HG03442 (cell line): ENCODE results near the gene ASCL2.

Experiments used
- ATAC-seq: cut with Tn5 transposase; IDR thresholded peaks from one replicate; pipeline ENCODE4 v1.9.1; 2021; ENCODE audit warnings: mild to moderate bottlenecking, moderate library complexity; ENCODE audit not compliant: unreplicated experiment

Gene ASCL2

DNA sequence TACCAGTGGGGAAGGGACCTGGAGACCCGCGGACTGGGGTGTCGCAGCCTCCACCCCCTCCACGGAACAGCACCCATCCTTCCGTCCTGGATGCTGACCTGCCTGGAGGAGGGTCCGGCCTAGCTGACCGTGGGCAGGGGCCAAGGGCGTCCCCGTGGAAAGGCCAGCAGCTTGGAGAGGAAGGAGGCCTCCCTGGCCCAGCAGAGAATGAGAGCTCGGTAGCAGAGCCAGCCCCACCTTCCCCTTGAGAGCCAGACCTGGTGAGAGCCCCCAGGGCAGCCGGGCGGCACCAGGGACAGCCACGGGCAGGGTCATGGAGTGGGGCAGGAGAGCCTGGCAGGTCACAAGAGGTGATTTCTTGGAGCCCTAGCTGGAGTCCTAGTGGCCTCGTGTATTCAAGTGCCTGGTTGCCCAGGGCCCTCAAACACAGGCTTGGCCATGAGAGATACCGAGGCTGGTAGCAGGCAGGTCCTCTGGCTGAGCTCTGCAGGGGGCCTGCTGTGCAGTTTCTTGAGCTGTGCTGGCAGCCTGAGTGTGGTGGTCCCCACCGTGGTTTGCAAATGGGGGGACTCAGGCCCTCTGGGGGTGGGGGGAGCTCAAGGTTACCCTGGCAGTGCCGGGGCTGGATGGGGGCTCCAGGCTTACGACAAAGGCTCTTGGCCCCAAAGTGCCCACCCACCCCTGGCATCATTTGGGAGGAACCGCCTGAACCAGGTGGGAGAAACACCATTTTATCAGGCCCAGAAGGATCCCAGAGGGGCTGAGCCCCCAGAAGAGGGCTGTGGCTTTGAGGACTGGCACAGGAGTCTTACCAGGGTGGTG, 39.1 kb upstream of the ASCL2 start:
- no peak for ATAC-seq

DNA sequence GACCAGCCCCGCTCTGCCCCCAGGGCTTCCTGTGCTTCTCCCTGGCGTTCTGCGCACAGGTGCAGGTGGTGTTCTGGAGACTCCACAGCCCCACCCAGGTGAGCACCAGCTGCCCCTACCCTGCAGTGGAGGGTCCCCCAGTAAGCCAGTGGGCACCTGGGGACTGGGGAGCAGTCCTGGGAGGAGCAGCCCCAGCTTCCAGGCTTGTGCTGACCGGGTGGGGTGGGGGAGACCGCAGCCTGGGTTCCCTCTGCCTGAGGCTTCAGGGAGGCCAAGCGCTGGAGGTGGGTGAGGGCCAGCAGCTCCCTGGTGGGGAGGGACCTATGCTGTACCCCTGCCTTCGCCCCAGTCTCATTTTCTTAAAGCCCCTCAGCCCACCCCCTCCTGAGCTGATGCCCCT, 38.3 kb upstream of the ASCL2 start:
- ATAC-seq, result no peak

DNA sequence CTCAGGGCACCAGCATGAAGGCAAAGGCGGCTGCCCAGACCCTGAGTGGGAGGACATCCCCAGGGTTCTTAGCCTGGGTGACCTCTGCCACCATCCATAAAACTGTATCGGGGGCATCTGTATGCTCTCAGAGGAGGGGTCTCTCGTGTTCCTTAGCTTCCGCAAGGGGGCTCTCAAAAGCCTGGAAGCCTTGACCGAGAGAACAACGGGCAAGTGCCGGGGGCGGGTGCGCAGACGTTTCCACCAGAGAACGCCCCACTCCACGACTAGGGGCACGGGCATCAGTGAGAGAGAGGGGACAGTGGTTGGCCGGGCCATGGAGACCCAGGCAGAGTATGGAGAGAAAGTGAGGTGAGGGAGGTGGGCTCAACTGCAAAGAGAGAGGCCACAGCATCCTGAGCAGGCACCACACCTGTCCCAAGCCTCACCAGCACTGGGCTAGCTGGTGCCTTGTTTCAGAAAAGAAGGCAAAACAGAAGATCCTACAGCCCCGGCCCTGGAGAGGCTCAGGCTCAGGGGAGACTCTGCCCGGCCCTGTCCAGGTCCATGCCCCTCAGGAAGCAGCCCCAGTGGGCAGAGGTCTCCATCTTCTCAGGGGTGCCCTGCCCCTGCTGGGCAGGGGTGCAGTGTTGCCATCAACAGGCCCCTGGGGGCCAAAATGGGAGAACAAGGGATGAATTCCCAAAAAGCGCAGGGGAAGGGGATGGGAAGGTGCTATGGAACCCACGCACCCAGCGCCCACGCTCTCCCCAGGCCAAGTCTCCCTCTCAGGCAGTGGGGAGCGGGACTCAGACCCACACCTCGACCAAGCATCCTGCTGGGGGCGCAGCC, 37.3 kb upstream of the ASCL2 start:
- ATAC-seq, result no peak

DNA sequence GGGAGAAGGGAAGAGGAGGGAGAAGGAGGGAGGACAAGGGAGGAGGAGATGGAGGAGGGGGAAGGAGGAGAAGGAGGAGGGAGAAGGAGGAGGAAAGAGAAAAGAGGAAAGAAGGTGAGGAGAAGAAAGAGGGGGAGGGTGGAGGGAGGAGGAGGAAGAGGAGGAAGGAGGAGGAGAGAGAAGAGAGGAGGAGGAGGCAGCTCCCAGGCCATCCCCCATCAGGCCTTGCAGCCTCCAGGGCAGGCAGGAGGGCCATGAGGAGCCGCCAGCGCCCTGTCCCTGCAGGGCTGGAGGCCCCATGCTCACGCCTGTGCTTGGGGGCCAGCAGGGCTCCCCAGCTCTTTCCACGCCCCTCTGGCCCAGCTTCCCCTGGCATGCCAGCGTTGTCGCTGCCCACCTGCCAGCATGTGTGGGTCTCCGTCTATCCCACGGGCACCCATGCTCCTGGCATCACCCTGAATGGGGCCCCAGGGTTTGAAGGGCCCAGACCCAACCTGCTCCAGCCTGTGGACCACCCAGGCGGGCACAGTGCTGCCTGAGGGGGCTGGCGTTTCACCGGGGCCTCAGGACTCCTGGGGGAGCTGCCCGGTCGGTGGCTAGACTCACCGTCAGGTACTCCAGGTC, 36.6 kb upstream of the ASCL2 start:
- no peak for ATAC-seq

DNA sequence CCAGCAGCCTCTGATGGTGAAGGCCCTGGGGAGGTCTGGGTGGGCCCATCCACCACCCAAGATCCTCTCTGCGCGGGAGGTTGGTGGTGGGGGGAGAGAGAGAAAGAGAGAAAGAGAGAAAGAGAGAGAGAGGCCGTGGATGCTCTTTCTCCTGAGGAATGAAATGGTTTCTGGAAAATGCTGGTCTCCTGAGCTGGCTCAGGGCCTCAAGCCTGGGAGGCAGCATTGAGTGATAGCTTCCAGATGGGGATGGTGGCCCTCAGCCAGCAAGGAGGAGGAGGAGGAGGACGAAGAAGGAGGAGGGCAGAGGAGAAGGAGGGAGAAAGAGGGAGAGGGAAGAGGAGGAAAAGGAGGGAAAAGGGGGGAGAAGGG, 36.0 kb upstream of the ASCL2 start:
- no peak for ATAC-seq

DNA sequence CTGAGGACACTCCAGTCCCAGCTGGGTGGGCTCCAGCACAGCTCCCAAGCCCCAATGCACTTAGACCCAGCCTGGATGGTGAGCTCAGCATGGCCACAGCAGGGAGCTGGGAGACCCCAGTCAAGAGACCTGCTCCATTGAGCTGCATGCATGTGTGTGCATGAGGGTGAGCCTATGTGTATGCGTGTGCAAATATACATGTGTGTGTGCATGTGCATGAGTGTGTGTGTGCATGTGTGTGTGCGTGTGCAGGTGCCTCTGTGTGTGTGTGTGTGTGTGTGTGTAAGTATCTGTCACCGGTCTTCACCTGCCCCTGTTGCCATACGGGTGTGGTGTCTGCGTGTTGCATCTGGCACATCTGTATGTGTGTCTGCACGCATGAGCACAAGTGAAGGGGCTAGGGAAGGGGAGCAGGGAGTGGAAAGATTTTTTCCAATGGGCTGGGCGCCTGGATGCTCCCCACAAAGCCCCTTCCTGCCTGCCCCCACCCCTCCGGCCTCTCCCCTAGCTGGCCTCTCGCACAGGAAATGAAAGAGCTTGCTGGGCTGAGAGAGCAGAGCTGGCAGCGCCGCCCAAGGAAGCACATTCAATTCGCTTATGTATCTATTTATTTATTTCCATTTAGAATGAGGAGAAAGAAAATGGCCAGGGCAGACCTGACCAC, 35.5 kb upstream of the ASCL2 start:
- no peak for ATAC-seq

DNA sequence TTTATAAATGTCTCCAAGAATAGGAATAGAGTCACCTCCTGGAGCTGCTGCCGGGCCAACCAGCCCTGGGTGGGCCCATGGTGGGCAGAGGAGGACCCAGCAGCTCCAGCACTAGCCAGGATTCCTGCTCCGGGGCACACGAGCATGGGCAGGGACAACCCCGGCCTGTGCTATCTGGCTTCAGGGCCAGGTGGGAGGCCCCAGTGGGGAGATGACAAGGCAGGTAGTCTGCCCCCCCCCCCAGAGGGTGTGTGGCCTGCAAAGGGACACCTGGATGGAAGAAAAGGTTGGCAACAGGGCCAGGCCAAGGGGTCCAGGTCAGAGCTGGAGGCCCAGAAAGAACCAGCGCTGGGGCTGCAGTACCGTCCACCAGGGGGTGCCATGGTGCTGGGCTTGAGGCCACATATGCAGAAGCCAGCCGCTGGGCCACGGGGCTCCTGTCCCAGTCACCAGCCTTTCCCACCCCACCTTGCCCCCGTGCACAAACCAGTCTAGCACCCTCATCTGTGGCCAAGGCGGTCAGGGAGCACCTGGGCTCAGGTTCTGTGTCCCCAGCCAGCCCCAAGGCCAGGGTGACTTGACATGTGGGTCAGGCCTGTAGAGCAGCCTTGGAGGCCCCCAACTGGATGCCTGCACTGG, 34.9 kb upstream of the ASCL2 start:
- ATAC-seq, result no peak

DNA sequence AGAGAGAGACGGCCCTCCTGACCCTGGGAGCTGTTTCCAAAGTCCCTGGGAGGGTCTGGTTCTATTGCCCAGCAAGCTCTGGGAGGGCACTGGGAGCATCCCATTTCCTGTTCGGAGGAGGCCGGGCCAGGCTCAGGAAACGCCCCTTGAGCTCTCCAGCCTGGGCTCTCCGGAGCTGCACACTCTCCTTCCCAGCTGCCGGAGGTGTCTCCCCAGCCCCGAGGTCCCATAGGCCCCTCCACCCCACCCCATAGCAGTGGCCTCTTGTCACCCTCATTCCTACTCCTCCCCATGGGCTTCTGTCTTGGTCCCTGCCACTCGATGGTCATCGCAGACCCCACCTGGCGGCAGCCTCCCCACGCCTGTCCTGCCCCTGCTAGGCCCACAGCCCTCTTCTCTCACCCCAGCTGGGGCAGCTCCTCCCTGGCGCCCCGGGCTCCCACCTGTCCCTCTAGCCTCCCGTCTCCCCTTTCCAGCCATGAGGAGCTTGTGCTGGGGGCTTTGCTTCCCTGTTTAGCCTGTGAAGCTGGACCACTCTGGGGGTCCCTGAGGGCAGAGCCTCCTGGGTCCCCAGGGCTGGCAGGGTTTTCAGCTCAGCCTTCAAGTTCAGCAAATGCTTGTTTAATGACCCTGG, 34.2 kb upstream of the ASCL2 start:
- ATAC-seq, result no peak

DNA sequence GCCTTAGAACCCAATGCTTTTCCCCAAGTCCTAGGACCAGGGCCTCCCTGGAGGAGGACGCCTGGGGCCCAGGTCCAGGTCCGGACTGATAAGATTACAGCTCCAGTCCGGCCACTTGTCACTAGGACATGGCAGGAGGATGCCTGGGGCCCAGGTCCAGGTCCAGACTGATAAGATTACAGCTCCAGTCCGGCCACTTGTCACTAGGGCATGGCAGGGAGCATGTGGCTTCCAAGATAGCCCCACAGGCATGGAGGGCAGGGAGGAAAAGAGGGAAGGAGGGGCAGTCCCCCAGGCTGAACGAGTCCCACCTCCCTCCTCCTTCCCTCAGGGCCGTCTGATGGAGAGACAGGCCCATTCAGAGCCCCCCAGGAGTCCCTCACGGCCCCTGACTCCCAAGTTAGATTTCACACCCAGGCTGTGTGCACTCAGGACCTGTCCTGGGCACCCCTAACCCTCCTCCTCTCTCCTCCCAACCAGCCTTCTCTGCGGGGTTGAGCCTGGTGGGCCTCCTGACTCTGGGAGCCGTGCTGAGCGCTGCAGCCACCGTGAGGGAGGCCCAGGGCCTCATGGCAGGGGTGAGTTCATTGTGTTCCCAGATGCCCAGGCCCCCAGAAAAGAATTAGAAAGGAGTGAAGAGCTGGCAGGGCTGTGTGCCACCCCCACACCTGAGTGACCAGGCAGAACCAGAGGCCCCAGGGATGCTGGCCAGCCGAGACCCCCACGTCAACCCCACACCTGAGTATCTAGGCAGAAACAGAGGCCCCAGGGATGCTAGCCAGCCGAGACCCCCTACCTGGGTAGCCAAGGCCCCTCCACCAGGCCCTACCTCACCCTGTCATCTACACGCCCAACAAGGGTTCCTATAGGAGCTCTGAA, 33.5 kb upstream of the ASCL2 start:
- no peak for ATAC-seq

DNA sequence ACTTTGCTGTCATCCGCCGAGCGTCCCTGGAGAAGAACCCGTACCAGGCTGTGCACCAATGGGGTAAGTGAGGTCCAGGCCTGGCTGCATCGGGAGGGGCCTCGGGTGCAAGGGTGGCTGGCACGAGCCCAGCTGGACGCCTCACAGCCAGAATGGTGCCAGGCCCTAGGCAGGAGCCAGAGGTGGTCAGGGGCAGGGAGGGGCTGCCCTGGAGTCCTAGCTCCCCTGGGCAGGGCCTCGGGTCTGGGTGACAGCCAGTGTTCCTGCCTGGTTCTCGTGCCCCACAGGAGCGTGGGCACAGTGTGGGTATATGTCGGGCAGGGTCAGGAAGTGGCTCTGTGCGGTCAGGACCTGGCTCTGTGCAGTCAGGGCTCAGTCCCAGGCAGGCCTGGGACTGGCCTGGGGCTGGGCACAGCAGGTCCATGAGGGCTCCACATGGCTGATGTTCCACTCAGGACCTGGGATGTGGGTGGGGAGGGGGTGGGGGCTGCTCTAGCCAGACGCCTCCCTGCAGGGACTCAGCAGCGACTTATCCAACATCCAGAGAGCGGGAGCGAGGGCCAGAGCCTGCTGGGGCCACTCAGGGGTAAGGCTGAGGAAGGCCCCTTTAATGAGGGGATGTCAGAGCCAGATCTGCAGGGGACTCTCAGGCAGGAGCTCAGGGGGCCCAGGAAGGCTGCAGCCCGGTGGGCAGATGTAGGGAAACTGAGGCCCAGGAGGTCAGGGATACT, 32.7 kb upstream of the ASCL2 start:
- ATAC-seq, result no peak

DNA sequence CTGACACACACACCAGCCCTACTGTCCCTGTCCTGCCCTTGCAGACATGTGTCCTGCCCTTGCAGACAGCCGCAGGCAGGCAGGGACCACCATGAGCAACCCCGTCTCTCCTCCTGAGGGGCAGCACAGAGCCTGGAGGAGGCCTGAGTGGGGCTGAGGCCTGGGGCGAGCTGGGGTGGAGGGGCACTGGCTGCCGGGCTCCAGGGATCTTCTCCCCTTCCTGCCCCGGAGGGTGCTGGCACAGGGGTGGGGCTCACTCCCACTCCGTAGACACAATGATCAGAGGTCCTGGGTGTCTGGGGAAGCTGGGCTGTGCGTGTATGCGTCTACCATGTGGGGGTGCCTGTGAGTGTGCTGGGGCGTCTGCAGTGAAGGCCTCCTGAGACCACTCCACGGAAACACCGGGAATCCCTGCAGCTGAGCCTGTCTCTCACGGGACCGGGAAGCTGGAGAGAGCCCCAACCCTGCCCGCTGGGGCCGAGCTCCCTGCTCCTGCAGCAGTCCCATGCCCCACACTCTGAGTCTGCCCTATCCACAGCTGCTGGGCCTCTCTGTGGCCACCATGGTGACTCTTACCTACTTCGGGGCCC, 32.0 kb upstream of the ASCL2 start:
- ATAC-seq, result no peak

DNA sequence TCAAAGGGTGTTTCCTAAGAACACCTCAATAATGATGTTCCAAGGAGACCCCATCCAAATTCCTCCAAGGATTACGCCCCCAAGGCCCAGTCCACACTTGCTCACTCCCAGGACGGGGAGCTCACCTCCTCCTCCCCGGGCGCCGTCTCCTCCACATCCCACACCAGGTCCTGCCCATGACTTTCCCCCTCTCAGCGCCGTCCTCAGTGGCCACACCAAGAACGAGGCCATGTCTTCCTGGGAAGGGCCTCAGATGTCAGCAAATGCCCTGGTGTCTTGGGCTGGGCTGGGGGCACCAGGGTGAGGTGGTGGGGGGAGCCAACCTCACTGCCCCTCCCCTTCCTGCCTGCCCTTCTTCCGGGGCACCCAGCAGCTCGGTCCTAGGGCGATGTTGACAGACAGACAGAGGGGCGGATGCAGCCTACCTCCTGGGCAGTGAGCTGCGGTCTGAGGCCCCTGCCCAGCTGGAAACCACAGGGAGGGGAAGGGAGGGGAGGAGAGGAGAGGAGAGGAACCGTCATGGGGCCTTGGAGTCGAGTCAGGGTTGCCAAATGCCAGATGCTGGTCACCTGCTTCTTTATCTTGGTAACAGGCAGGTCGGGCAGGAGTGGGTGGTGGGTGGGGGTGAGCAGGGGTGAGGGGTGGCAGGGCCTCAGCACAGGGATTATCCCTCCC, 31.4 kb upstream of the ASCL2 start, which contains the start of the genes C11orf21 and TSPAN32:
C11orf21 (minus strand) TSS at position 288 of the 675 bp plus-strand sequence; CDS start at position 178, 110 bp downstream.
TSPAN32 (plus strand) TSS at position 383 of the 675 bp plus-strand sequence; CDS start at position 520, 137 bp downstream.
- no peak for ATAC-seq

DNA sequence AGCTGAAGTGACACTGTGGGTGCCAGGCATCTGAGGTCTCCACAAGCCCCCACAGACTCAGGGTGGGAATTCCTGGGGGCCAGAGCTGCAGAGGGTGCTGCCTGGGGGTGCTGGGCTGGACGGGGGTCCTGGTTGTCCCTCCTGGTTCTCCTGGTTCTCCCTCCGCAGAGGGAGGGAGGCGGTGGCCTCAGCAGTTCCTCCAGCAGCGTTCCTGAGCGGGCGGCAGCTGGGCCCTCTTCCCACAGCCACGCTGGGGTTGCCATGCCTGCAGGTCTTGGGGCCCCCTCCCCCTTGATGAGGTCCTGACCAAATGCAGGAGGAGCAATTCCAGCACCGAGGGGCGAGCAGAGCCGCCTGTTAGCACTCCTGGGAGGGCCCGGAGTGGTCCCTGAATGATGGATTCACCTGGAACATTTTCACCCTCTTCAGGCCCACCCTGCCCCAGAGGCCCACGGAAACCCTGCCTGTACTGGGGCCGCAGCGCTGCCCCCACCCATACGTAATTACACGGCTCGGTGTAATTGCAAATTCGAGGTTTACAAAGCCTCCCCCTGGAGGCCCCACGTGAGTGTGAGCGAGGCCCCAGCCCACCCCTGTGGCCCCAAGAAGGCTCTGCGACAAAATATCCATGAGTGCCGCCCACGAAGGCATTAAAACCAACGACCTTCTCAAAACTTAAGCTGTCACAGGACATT, 30.7 kb upstream of the ASCL2 start:
- no peak for ATAC-seq

DNA sequence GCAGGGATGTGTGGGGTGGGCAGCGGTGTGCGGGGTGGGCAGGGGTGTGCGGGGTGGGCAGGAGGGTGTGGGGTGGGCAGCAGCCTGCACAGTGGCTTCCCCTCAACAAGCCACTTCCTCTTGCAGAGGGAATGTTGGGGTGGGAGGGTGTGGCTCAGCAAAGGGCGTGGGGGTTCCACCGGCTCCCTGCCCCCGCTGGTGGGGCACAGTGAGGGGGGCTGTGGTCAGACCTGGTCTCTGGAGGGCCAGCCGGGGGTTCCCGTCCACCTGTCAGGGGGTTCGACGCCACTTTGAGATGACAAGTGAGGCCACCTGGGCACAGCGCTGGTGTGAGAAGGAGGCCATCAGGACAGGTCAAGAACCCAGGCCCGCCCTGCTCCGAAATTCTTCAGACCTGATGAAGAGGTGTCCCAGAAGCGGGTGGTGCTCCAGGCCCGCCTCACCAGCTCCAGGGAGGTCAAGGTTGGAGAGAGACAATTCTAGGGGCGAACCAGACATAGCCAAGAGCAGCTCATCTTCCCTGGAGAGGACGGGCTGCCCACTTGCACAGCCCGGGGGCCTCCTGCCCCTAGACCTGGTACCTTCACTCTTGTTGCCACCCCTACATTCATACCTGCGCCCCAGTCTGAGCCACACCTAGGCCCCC, 30.0 kb upstream of the ASCL2 start:
- no peak for ATAC-seq

DNA sequence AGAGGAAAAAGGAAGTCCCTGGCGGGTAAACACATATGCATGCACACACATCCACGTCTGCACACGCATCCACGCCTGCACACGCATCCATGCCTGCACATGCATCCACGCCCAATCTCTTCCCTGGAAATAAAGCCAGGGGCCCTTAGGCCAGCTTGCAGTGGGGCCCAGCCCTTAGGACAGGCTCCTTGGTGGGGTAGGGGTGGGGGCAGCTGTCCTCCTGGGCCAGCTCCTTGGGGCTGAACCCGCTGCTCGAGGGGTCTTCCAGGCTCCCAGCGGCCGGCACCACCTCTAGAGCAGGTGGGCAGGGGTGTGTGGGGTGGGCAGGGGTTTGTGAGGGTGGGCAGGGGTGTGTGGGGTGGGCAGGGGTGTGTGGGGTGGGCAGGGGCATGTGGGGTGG, 29.4 kb upstream of the ASCL2 start:
- no peak for ATAC-seq
